Glutamatergic neuron (in vitro differentiated cells): ENCODE measurements around the gene B4GALT2. TPM values are rescaled to one million over a fixed set of nuclear protein-coding genes. Genes with fewer than 3 reads are reported as not detected.

ENCODE experiments used
- DNase-seq: peaks from one replicate; pipeline ENCODE4 v3.0.0; 2022
- H3K27ac Mint-ChIP-seq: one replicate; pipeline ENCODE4 v1.8.0; 2020; ENCODE audit warnings: mild to moderate bottlenecking, mixed read lengths, inconsistent platforms; ENCODE audit not compliant: unreplicated experiment
- H3K27me3 Mint-ChIP-seq: one replicate; pipeline ENCODE4 v1.8.0; 2020; ENCODE audit warnings: mild to moderate bottlenecking, moderate library complexity, mixed read lengths, inconsistent platforms; ENCODE audit not compliant: unreplicated experiment
- H3K36me3 Mint-ChIP-seq: one replicate; pipeline ENCODE4 v1.8.0; 2020; ENCODE audit warnings: mild to moderate bottlenecking, mixed read lengths, inconsistent platforms; ENCODE audit not compliant: unreplicated experiment
- H3K4me1 Mint-ChIP-seq: one replicate; pipeline ENCODE4 v1.8.0; 2020; ENCODE audit warnings: mild to moderate bottlenecking, low read depth, mixed read lengths, inconsistent platforms; ENCODE audit not compliant: unreplicated experiment
- H3K4me3 Mint-ChIP-seq: one replicate; pipeline ENCODE4 v1.8.0; 2020; ENCODE audit warnings: mild to moderate bottlenecking, mixed read lengths, inconsistent platforms; ENCODE audit not compliant: unreplicated experiment
- H3K9me3 Mint-ChIP-seq: one replicate; pipeline ENCODE4 v1.8.0; 2020; ENCODE audit warnings: mild to moderate bottlenecking, moderate library complexity, mixed read lengths, inconsistent platforms; ENCODE audit not compliant: unreplicated experiment
- total RNA-seq: library from RNA; stranded (reverse); fragmentation: NEBNext Ultra II Directional; extraction: Animal tissue kit (Norgen Biotek cat#: 25700); gene quantifications from one replicate; pipeline ENCODE4 v1.2.1, GENCODE V29; 2021; ENCODE audit not compliant: unreplicated experiment
- TF ChIP-seq, protein P1 (sequence below): fragments of 200-600 bp; sonication (generic); IDR thresholded peaks from one replicate; pipeline ENCODE4 v1.5.0; 2021; ENCODE audit not compliant: partially characterized antibody, unreplicated experiment

Gene B4GALT2
- total RNA-seq, 1 donor from 2014 or later, result 45.7 TPM

DNA sequence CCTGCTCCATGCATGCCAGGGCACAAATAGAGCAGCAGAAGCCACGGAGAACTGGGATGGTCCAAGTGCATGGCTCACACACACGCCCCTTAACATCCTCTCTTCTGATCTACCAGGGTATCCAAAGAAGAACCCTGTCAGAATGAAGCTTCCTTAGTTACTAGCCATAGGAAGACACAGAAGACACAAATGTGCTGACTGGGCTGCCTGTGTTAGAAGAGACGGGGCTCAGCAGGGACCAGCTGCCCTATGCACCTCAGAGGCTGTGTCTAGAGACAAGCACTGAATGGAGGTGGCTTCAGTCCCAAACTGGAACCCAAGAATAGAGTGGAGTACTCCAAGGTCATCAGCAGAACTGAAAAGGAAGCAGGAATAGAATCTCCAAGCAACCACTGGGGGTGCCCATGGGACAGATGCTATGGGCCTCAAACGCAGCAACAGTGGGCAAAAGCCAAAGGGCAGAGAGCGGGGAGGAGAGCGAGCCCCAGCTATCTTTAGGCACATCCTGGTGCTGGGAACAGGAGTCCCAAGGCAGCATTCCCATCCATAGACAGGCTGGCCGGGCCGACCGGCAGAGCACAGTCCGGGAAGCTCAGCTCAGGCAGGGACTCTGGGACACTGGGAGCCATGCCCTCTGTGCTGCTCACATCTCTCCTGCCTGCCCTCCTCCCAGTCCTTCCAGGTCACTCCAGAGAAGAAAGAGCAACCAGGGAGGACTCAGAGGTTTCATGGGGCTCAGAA, 42.7 kb downstream of the B4GALT2 start:
- peaks cover 4% of the 10 kb centered on the region for H3K36me3 Mint-ChIP-seq
- H3K9me3 Mint-ChIP-seq, result peaks cover 2% of the 10 kb centered on the region
- peak overlapping the region; percentile 47 for H3K4me3 Mint-ChIP-seq
- H3K4me1 Mint-ChIP-seq, result no peaks in the 10 kb centered on the region
- TF ChIP-seq, protein P1, sequence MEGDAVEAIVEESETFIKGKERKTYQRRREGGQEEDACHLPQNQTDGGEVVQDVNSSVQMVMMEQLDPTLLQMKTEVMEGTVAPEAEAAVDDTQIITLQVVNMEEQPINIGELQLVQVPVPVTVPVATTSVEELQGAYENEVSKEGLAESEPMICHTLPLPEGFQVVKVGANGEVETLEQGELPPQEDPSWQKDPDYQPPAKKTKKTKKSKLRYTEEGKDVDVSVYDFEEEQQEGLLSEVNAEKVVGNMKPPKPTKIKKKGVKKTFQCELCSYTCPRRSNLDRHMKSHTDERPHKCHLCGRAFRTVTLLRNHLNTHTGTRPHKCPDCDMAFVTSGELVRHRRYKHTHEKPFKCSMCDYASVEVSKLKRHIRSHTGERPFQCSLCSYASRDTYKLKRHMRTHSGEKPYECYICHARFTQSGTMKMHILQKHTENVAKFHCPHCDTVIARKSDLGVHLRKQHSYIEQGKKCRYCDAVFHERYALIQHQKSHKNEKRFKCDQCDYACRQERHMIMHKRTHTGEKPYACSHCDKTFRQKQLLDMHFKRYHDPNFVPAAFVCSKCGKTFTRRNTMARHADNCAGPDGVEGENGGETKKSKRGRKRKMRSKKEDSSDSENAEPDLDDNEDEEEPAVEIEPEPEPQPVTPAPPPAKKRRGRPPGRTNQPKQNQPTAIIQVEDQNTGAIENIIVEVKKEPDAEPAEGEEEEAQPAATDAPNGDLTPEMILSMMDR, result no peak
- no peak for DNase-seq
- H3K27me3 Mint-ChIP-seq, result peaks cover 2% of the 10 kb centered on the region
- H3K27ac Mint-ChIP-seq, result no peak overlapping the region

DNA sequence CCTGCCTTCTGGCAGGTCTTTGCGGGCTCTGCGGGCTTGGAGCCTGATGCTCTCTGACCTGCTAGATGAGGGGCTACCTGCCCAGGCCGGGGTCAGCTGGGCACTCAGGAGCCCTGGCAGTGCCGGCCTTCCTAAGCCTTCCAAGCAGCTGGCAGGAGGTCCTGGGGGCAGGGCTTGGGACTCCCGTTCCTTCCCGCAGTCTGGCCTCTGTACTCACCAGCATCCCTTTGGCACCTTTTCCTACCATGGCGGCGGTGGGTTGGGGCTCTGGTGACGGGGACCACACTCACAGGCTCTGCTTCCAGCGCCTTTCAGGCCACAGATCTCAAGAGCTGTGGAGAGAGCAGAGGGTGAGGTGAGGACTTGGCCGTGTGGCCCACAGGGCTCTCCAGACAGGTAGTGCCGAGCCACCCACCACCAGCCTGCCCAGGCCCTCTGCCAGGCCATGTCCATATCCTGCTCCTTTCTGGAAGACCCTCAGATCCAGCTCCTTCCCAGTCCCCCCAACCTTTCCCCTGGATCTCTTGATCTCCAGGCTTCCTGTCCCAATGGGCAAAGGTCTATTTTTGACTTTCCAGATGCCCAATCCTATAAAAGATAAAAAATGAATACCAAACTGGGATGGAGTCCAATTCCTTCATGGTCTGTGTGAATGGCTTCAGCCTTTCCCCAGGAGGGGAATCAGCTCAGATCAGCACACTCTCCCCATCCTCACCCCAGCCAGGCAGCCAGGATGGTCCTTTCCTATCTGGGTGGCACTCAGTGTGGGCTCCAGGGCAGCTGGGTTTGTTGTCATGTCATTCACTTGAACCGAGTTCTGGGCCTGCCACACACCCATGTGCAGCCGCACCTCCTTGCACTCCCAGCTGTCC, 45.3 kb downstream of the B4GALT2 start:
- Mint-ChIP-seq H3K27ac (no peak overlapping the region), H3K4me3 (no peak overlapping the region), H3K9me3 (peaks cover 4% of the 10 kb centered on the region), H3K4me1 (peaks cover 3% of the 10 kb centered on the region), H3K36me3 (peaks cover 4% of the 10 kb centered on the region), H3K27me3 (peaks cover 10% of the 10 kb centered on the region)
- TF ChIP-seq, protein P1, result no peak
- no peak for DNase-seq

DNA sequence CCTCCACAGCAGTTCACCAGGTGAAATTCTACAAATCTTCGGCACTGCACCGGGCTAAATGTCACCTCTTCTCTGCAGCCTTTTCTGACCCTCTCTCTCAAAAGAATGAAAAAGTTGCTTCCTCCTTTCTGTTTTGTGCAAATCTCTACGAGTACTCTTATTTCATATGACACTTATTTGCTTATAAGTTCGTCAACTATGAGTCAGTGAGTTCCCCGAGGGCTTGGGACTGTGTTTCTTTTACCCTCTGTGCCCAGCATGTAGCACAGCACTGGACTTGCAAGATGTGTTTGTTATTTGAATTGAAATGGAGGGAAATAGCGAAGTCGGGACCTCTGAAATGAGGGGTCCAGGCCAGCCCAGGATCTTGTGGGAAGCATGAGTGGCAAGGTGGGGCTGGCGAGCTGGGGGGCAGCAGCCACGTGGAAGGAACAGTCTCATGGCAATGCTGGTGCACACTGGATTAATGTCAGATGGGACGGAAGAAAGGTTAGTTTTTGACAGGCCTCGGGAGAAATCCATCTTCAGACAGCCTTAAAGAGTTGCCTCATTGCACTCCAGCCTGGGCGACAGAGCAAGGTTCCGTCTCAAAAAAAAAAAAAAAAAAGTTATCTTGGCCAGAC, 46.0 kb downstream of the B4GALT2 start:
- TF ChIP-seq, protein P1, result no peak
- Mint-ChIP-seq H3K27ac (no peak overlapping the region), H3K9me3 (peaks cover 4% of the 10 kb centered on the region), H3K36me3 (peaks cover 4% of the 10 kb centered on the region), H3K4me3 (no peak overlapping the region), H3K27me3 (peaks cover 14% of the 10 kb centered on the region), H3K4me1 (peaks cover 6% of the 10 kb centered on the region)
- DNase-seq, result no peak

DNA sequence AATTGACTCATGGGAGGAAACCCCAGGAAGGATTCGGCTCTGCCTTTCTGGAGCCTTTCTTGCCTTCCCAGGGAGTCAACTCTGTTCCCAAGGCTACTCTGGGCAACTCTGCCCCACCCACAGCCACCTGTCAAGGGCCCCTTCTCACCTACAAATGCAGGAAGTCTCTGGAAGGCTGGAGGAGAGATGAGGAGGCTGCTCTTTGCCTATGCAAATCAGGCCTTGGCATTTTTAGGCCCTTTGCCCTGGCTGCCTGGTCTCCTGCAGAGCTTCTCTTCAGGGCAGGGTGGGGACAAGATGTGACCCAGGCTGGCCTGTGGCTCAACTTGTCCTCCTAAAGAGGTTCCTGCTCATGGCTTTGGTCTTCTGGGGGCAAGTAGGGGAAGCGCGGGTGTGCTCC, 46.8 kb downstream of the B4GALT2 start:
- H3K36me3 Mint-ChIP-seq, result peaks cover 4% of the 10 kb centered on the region
- H3K9me3 Mint-ChIP-seq, result peaks cover 4% of the 10 kb centered on the region
- H3K27ac Mint-ChIP-seq, result no peak overlapping the region
- peaks cover 14% of the 10 kb centered on the region for H3K27me3 Mint-ChIP-seq
- peaks cover 6% of the 10 kb centered on the region for H3K4me1 Mint-ChIP-seq
- no peak overlapping the region for H3K4me3 Mint-ChIP-seq
- no peak for DNase-seq
- TF ChIP-seq, protein P1, result no peak
